ENCODE results near the gene C5orf24. TPM values are rescaled to one million over a fixed set of nuclear protein-coding genes. Genes with fewer than 3 reads are reported as not detected.

Gene C5orf24
- total and polyA plus RNA-seq, 2 donors from 2014 or later, result 18.2 to 46.1 TPM

GRCh38 chr5:134887593-134888159 lies 41.9 kb downstream of the C5orf24 start:
- no peak for DNase-seq
- Histone ChIP-seq H3K9ac (ENCODE audit: low read length in 3 of 3) (no peak overlapping the region), H3K4me3 (ENCODE audit: low read length in 3 of 3) (no peak overlapping the region), H3K27me3 (ENCODE audit: control insufficient read depth, insufficient read depth, low read length) (no peaks in the 10 kb centered on the region), H3K9me3 (ENCODE audit: control insufficient read depth in 2 of 3, insufficient read depth in 1 of 3, low read length in 3 of 3) (no peaks in the 10 kb centered on the region), H3K4me1 (ENCODE audit: control insufficient read depth in 2 of 3, insufficient read depth in 2 of 3, low read depth in 1 of 3, low read length in 3 of 3) (no peaks in the 10 kb centered on the region), H3K36me3 (ENCODE audit: control insufficient read depth in 2 of 3, insufficient read depth in 3 of 3, low read length in 3 of 3) (peaks cover 0 to 3% (median 0%) of the 10 kb centered on the region in 3 donors), H3K27ac (ENCODE audit: low read depth in 2 of 2, low read length in 2 of 2) (no peak overlapping the region)
- no peak for TF ChIP-seq CTCF (IDR thresholded peaks at IDR 0.05; ENCODE audit: borderline replicate concordance, extremely low read depth, insufficient read depth)
- intact Hi-C loops (cut with DNase I), result no loop called here
- no peak for FAIRE-seq

DNA sequence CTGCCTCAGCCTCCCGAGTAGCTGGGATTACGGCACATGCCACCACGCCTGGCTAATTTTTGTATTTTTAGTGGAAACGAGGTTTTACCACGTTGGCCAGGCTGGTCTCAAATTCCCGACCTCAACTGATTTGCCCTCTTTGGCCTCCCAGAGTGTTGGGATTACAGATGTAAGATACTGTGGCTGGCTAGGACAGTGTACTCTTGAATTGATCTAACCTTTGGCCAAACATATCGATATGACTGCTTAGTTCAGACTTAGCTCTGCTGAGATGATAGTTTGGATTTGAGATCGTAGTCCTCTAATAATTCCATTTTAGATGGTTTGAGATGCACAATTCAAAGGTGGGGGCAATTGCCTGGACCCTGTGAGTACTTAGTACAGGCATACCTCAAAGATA lies 43.6 kb downstream of the C5orf24 start:
- DNase-seq (no peak), FAIRE-seq (no peak)
- no peaks in the 10 kb centered on the region for H3K27me3 ChIP-seq (ENCODE audit: control insufficient read depth, insufficient read depth, low read length)
- H3K4me3 ChIP-seq (ENCODE audit: low read length in 3 of 3), result no peak overlapping the region
- H3K9me3 ChIP-seq (ENCODE audit: control insufficient read depth in 2 of 3, insufficient read depth in 1 of 3, low read length in 3 of 3), result no peaks in the 10 kb centered on the region
- H3K9ac ChIP-seq (ENCODE audit: low read length in 3 of 3), result no peak overlapping the region
- no peaks in the 10 kb centered on the region for H3K4me1 ChIP-seq (ENCODE audit: control insufficient read depth in 2 of 3, insufficient read depth in 2 of 3, low read depth in 1 of 3, low read length in 3 of 3)
- intact Hi-C loops (cut with DNase I), result no loop called here
- H3K27ac ChIP-seq (ENCODE audit: low read depth in 2 of 2, low read length in 2 of 2), result no peak overlapping the region
- no peak for TF ChIP-seq CTCF (IDR thresholded peaks at IDR 0.05; ENCODE audit: borderline replicate concordance, extremely low read depth, insufficient read depth)
- H3K36me3 ChIP-seq (ENCODE audit: control insufficient read depth in 2 of 3, insufficient read depth in 3 of 3, low read length in 3 of 3), result peaks cover 0 to 3% (median 0%) of the 10 kb centered on the region in 3 donors

GRCh38 chr5:134891473-134891872 lies 45.7 kb downstream of the C5orf24 start:
- H3K4me1 ChIP-seq (ENCODE audit: control insufficient read depth in 2 of 3, insufficient read depth in 2 of 3, low read depth in 1 of 3, low read length in 3 of 3), result no peaks in the 10 kb centered on the region
- peaks cover 0 to 3% (median 0%) of the 10 kb centered on the region in 3 donors for H3K36me3 ChIP-seq (ENCODE audit: control insufficient read depth in 2 of 3, insufficient read depth in 3 of 3, low read length in 3 of 3)
- no peak overlapping the region for H3K9ac ChIP-seq (ENCODE audit: low read length in 3 of 3)
- intact Hi-C loops (cut with DNase I), result no loop called here
- no peak for TF ChIP-seq CTCF (IDR thresholded peaks at IDR 0.05; ENCODE audit: borderline replicate concordance, extremely low read depth, insufficient read depth)
- no peak overlapping the region for H3K27ac ChIP-seq (ENCODE audit: low read depth in 2 of 2, low read length in 2 of 2)
- DNase-seq (no peak), FAIRE-seq (no peak)
- no peaks in the 10 kb centered on the region for H3K9me3 ChIP-seq (ENCODE audit: control insufficient read depth in 2 of 3, insufficient read depth in 1 of 3, low read length in 3 of 3)
- no peaks in the 10 kb centered on the region for H3K27me3 ChIP-seq (ENCODE audit: control insufficient read depth, insufficient read depth, low read length)
- no peak overlapping the region for H3K4me3 ChIP-seq (ENCODE audit: low read length in 3 of 3)

GRCh38 chr5:134892282-134892681 lies 46.5 kb downstream of the C5orf24 start:
- peaks cover 0 to 3% (median 0%) of the 10 kb centered on the region in 3 donors for H3K36me3 ChIP-seq (ENCODE audit: control insufficient read depth in 2 of 3, insufficient read depth in 3 of 3, low read length in 3 of 3)
- intact Hi-C loops (cut with DNase I), result no loop called here
- FAIRE-seq (no peak), DNase-seq (no peak)
- no peaks in the 10 kb centered on the region for H3K4me1 ChIP-seq (ENCODE audit: control insufficient read depth in 2 of 3, insufficient read depth in 2 of 3, low read depth in 1 of 3, low read length in 3 of 3)
- H3K4me3 ChIP-seq (ENCODE audit: low read length in 3 of 3), result no peak overlapping the region
- no peaks in the 10 kb centered on the region for H3K27me3 ChIP-seq (ENCODE audit: control insufficient read depth, insufficient read depth, low read length)
- no peak overlapping the region for H3K9ac ChIP-seq (ENCODE audit: low read length in 3 of 3)
- no peak overlapping the region for H3K27ac ChIP-seq (ENCODE audit: low read depth in 2 of 2, low read length in 2 of 2)
- TF ChIP-seq CTCF (IDR thresholded peaks at IDR 0.05; ENCODE audit: borderline replicate concordance, extremely low read depth, insufficient read depth), result no peak
- H3K9me3 ChIP-seq (ENCODE audit: control insufficient read depth in 2 of 3, insufficient read depth in 1 of 3, low read length in 3 of 3), result no peaks in the 10 kb centered on the region
